Raji (cell line): Measurements from ENCODE around the gene MYH10.

Experiments used
- POLR2A ChIP-seq: IDR thresholded peaks from 2 replicates; pipeline ENCODE4 v1.6.1; 2011; ENCODE audit warnings: low read depth, low read length, control low read depth; ENCODE audit not compliant: insufficient read depth

Gene MYH10

GRCh38 chr17:8593276-8593675 is 37.2 kb downstream of the MYH10 start:
- TF ChIP-seq POLR2A: no peak

GRCh38 chr17:8588877-8589554 is 41.5 kb downstream of the MYH10 start:
- no peak for TF ChIP-seq POLR2A

GRCh38 chr17:8586766-8587165 is 43.8 kb downstream of the MYH10 start:
- no peak for TF ChIP-seq POLR2A

GRCh38 chr17:8585911-8586310 is 44.6 kb downstream of the MYH10 start:
- TF ChIP-seq POLR2A: no peak

- no peak for TF ChIP-seq POLR2A
Observed at GRCh38 chr17:8583954-8584353, 46.6 kb downstream of the MYH10 start.

- no peak for TF ChIP-seq POLR2A
Observed at GRCh38 chr17:8580952-8581658, 49.4 kb downstream of the MYH10 start.

GRCh38 chr17:8577868-8578267 is 52.7 kb downstream of the MYH10 start:
- TF ChIP-seq POLR2A: no peak

GRCh38 chr17:8576559-8577294 is 53.8 kb downstream of the MYH10 start:
- no peak for TF ChIP-seq POLR2A

- no peak for TF ChIP-seq POLR2A
Observed at GRCh38 chr17:8574687-8575086, 55.8 kb downstream of the MYH10 start.

GRCh38 chr17:8572764-8573163 is 57.8 kb downstream of the MYH10 start:
- TF ChIP-seq POLR2A: no peak

- no peak for TF ChIP-seq POLR2A
Observed at GRCh38 chr17:8563981-8564602, 66.4 kb downstream of the MYH10 start.

GRCh38 chr17:8563024-8563776 is 67.3 kb downstream of the MYH10 start:
- no peak for TF ChIP-seq POLR2A

- no peak for TF ChIP-seq POLR2A
Observed at GRCh38 chr17:8558144-8558543, 72.4 kb downstream of the MYH10 start.

GRCh38 chr17:8557176-8557806 is 73.2 kb downstream of the MYH10 start:
- TF ChIP-seq POLR2A: no peak
